Measurements from ENCODE around the gene CEP70.

DNA sequence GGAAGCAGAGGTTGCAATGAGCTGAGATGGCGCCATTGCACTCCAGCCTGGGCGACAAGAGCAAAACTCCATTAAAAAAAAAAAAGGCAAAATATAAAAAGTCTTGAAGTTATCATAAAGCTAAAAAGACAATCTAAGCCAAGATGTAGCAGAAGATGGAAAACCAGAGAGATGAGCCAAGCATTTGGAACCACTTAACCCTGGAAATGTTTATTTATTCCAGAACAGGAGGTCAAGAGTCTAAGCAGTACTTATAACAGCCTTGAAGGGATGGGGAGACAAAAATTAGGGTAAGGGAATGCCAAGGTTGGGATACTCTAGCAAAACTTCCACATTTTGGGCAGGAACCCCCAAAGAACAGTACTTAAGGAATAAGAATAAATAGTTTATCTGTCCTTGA lies 44.6 kb upstream of the CEP70 start:
- TF ChIP-seq EZH2 (IDR thresholded peaks at IDR 0.05; ENCODE audit: insufficient read depth, low read length): no peak
- TF ChIP-seq, protein P1, sequence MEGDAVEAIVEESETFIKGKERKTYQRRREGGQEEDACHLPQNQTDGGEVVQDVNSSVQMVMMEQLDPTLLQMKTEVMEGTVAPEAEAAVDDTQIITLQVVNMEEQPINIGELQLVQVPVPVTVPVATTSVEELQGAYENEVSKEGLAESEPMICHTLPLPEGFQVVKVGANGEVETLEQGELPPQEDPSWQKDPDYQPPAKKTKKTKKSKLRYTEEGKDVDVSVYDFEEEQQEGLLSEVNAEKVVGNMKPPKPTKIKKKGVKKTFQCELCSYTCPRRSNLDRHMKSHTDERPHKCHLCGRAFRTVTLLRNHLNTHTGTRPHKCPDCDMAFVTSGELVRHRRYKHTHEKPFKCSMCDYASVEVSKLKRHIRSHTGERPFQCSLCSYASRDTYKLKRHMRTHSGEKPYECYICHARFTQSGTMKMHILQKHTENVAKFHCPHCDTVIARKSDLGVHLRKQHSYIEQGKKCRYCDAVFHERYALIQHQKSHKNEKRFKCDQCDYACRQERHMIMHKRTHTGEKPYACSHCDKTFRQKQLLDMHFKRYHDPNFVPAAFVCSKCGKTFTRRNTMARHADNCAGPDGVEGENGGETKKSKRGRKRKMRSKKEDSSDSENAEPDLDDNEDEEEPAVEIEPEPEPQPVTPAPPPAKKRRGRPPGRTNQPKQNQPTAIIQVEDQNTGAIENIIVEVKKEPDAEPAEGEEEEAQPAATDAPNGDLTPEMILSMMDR (IDR thresholded peaks at IDR 0.05; ENCODE audit: insufficient read depth, low read depth, low read length): no peak
